H1 (cell line): ENCODE results near the gene MACROD2. TPM values are rescaled to one million over a fixed set of nuclear protein-coding genes. Genes with fewer than 3 reads are reported as not detected.

Experiments
- CTCF ChIA-PET: fragments of 300-600 bp; sonication (Branson Sonifier 250); formaldehyde crosslinking; loops from one replicate; lab custom pipeline; 2021; ENCODE audit not compliant: partially characterized antibody; lab: Charles Lee
- POLR2A ChIA-PET: fragments of 300-600 bp; sonication (Branson Sonifier 250); formaldehyde crosslinking; loops from one replicate; lab custom pipeline; 2021; ENCODE audit warnings: inconsistent platforms; ENCODE audit not compliant: partially characterized antibody; lab: Charles Lee
- DNase-seq, 2 experiments: peaks; one replicate each; pipeline versions ENCODE4 v3.0.0 to v3.0.0-alpha.2; 2010 to 2022; ENCODE audit warnings: low spot score in 2 of 2, low read depth in 1 of 2, mixed read lengths in 1 of 2
- FAIRE-seq: peaks from 2 replicates; lab custom pipeline; 2011; peaks lifted over from hg19 to GRCh38; lab: Jason Lieb, UNC
- H2AFZ ChIP-seq: 2 replicates; pipeline ENCODE4 v1.8.1; 2012; ENCODE audit warnings: low read length, inconsistent platforms
- H2AK5ac ChIP-seq: 2 replicates; pipeline ENCODE4 v1.6.1; 2013; ENCODE audit warnings: low read depth, low read length
- H2BK120ac ChIP-seq: replicated peaks from 2 replicates; pipeline ENCODE3; 2013; ENCODE audit warnings: low read depth, low read length, inconsistent platforms
- H2BK12ac ChIP-seq: 2 replicates; pipeline ENCODE4 v1.6.1; 2013; ENCODE audit warnings: low read depth, low read length
- H2BK15ac ChIP-seq: 2 replicates; pipeline ENCODE4 v1.6.1; 2013; ENCODE audit warnings: low read length
- H2BK20ac ChIP-seq: 2 replicates; pipeline ENCODE4 v1.6.1; 2013; ENCODE audit warnings: low read length
- H2BK5ac ChIP-seq: 2 replicates; pipeline ENCODE4 v1.6.1; 2013; ENCODE audit warnings: low read depth, low read length
- H3K14ac ChIP-seq: 2 replicates; pipeline ENCODE4 v1.6.1; 2013; ENCODE audit warnings: inconsistent platforms; ENCODE audit not compliant: insufficient read length
- H3K18ac ChIP-seq: 2 replicates; pipeline ENCODE4 v1.6.1; 2013; ENCODE audit warnings: low read length; ENCODE audit errors: extremely low read depth
- H3K23ac ChIP-seq: 2 replicates; pipeline ENCODE4 v1.6.1; 2013; ENCODE audit warnings: inconsistent platforms; ENCODE audit not compliant: insufficient read length
- H3K23me2 ChIP-seq: 2 replicates; pipeline ENCODE4 v1.6.1; 2013; ENCODE audit warnings: low read depth, low read length
- H3K27ac ChIP-seq: 2 replicates; pipeline ENCODE4 v1.6.1; 2011; ENCODE audit warnings: low read depth, low read length, inconsistent platforms
- H3K27me3 ChIP-seq, 4 experiments: replicated peaks in 1 of 4; 1 replicate in 1 of 4; 2 replicates in 3 of 4; pipeline versions ENCODE4 v1.6.1 to v1.8.1; 2011 to 2013; ENCODE audit warnings: low read length in 3 of 4, mild to moderate bottlenecking in 3 of 4, inconsistent platforms in 2 of 4, mixed read lengths in 2 of 4, moderate library complexity in 1 of 4; ENCODE audit not compliant: control insufficient read depth in 3 of 4, insufficient read depth in 3 of 4; ENCODE audit errors: extremely low read depth in 1 of 4
- H3K36me3 ChIP-seq, 4 experiments: 2 replicates each; pipeline versions ENCODE4 v1.6.1 to v1.8.1; 2011 to 2013; ENCODE audit warnings: mild to moderate bottlenecking in 4 of 4, low read length in 3 of 4, moderate library complexity in 2 of 4, control low read depth in 1 of 4, inconsistent platforms in 1 of 4; ENCODE audit not compliant: insufficient read depth in 4 of 4, control insufficient read depth in 2 of 4
- H3K4ac ChIP-seq: replicated peaks from 2 replicates; pipeline ENCODE3; 2013; ENCODE audit warnings: low read length, low read depth, mixed read lengths, inconsistent platforms; ENCODE audit not compliant: insufficient read length
- H3K4me1 ChIP-seq, 4 experiments: replicated peaks in 1 of 4; 1 replicate in 1 of 4; 2 replicates in 3 of 4; pipeline versions ENCODE4 v1.6.1 to v1.8.1; 2011 to 2013; ENCODE audit warnings: low read length in 3 of 4, inconsistent platforms in 2 of 4, mixed read lengths in 1 of 4; ENCODE audit not compliant: insufficient read depth in 4 of 4, control insufficient read depth in 3 of 4
- H3K4me2 ChIP-seq, 2 experiments: 2 replicates each; pipeline versions ENCODE4 v1.6.1 to v1.8.1; 2011 to 2013; ENCODE audit warnings: low read depth in 2 of 2, low read length in 2 of 2, control low read depth in 1 of 2, inconsistent platforms in 1 of 2, mild to moderate bottlenecking in 1 of 2; ENCODE audit not compliant: insufficient read depth in 1 of 2
- H3K4me3 ChIP-seq, 4 experiments: fragments of 200-600, 300-600 bp in 1 of 4; sonication (generic), shearing (Covaris generic), sonication (Bioruptor Twin) in 1 of 4; 2 replicates each; pipeline versions ENCODE4 v1.5.1 to v1.8.1; 2011 to 2016; ENCODE audit warnings: low read length in 4 of 4, low read depth in 3 of 4, control low read depth in 2 of 4, inconsistent platforms in 2 of 4, mild to moderate bottlenecking in 2 of 4, mixed read lengths in 1 of 4, moderate library complexity in 1 of 4; ENCODE audit not compliant: insufficient read depth in 2 of 4; ENCODE audit errors: extremely low read depth in 1 of 4
- H3K56ac ChIP-seq: replicated peaks from 2 replicates; pipeline ENCODE3; 2013; ENCODE audit warnings: low read depth, mild to moderate bottlenecking, mixed read lengths, low read length, inconsistent platforms; ENCODE audit not compliant: insufficient read length
- H3K79me1 ChIP-seq: 2 replicates; pipeline ENCODE4 v1.6.1; 2013; ENCODE audit warnings: low read depth, low read length, control low read depth
- H3K79me2 ChIP-seq, 2 experiments: 2 replicates each; pipeline versions ENCODE4 v1.6.1 to v1.8.1; 2012 to 2013; ENCODE audit warnings: low read length in 2 of 2, mild to moderate bottlenecking in 2 of 2, inconsistent platforms in 1 of 2; ENCODE audit not compliant: insufficient read depth in 2 of 2, control insufficient read depth in 1 of 2
- H3K9ac ChIP-seq, 4 experiments: replicated peaks in 1 of 4; 1 replicate in 1 of 4; 2 replicates in 3 of 4; pipeline versions ENCODE4 v1.6.1 to v1.8.1; 2011 to 2013; ENCODE audit warnings: low read depth in 3 of 4, low read length in 3 of 4, control low read depth in 2 of 4, mild to moderate bottlenecking in 2 of 4, moderate library complexity in 2 of 4, inconsistent platforms in 1 of 4; ENCODE audit errors: extremely low read depth in 1 of 4
- H3K9me3 ChIP-seq, 2 experiments: 2 replicates each; pipeline versions ENCODE4 v1.6.1 to v1.8.1; 2012 to 2013; ENCODE audit warnings: mild to moderate bottlenecking in 2 of 2, moderate library complexity in 2 of 2, control low read depth in 1 of 2, inconsistent platforms in 1 of 2, low read depth in 1 of 2, low read length in 1 of 2, mixed read lengths in 1 of 2; ENCODE audit not compliant: insufficient read depth in 2 of 2
- H4K20me1 ChIP-seq, 2 experiments: replicated peaks in 1 of 2; 2 replicates each; pipeline versions ENCODE3 to v1.8.1; 2011 to 2013; ENCODE audit warnings: inconsistent platforms in 2 of 2, low read length in 2 of 2, mild to moderate bottlenecking in 1 of 2; ENCODE audit not compliant: insufficient read depth in 2 of 2, control insufficient read depth in 1 of 2
- H4K5ac ChIP-seq: 2 replicates; pipeline ENCODE4 v1.6.1; 2013; ENCODE audit warnings: low read length, low read depth, mixed read lengths, inconsistent platforms; ENCODE audit not compliant: insufficient read length
- H4K8ac ChIP-seq: 2 replicates; pipeline ENCODE4 v1.8.0; 2013; ENCODE audit warnings: mild to moderate bottlenecking, moderate library complexity, low read length, inconsistent platforms; ENCODE audit not compliant: insufficient read depth; ENCODE audit errors: extremely low read depth
- H4K91ac ChIP-seq: replicated peaks from 2 replicates; pipeline ENCODE3; 2013; ENCODE audit warnings: low read length, mixed read lengths, inconsistent platforms; ENCODE audit not compliant: insufficient read length
- TCF12 ChIP-seq: IDR thresholded peaks from 2 replicates; pipeline ENCODE4 v1.6.1; 2011; ENCODE audit warnings: low read depth, mild to moderate bottlenecking, low read length
- WGBS, 2 experiments: shearing (Covaris generic) in 1 of 2; methylation state at CpG; one replicate each; pipeline versions ENCODE4 v1.1.6 to v1.1.7; 2013 to 2015; ENCODE audit warnings: low lambda C conversion rate in 2 of 2, mixed read lengths in 2 of 2, inconsistent platforms in 1 of 2, low coverage in 1 of 2, missing lambda C conversion rate in 1 of 2; ENCODE audit not compliant: insufficient replicate concordance in 2 of 2, insufficient coverage in 1 of 2, insufficient read length in 1 of 2; ENCODE audit errors: extremely low coverage in 1 of 2, missing lambda C conversion rate in 1 of 2; 5-methylcytosine and 5-hydroxymethylcytosine counted together
- polyA plus RNA-seq, 7 experiments: library from polyadenylated mRNA; depleted of rRNA in 3 of 7; stranded (reverse) in 5 of 7; unstranded in 2 of 7; fragments of >200 nt in 5 of 7; fragments of 200-250 nt in 2 of 7; gene quantifications; 1 replicate in 5 of 7; 2 replicates in 1 of 7; 4 replicates in 1 of 7; pipeline versions ENCODE4 v1.2.1 to v1.2.3, GENCODE V29; 2011 to 2013; ENCODE audit warnings: missing spikeins in 2 of 7, mixed read lengths in 2 of 7
- total RNA-seq: library from RNA; stranded (reverse); fragmentation: NEBNext Ultra II Directional; extraction: Animal tissue kit (Norgen Biotek cat#: 25700); gene quantifications from 2 replicates; pipeline ENCODE4 v1.2.1, GENCODE V29; 2021

Gene MACROD2
- total and polyA plus RNA-seq, 2 of the 8 experiments (the other 6 are each of a cell fraction or from before 2014, with no cell fraction given) = 0.70 to 3.9 TPM

- H3K79me1 ChIP-seq = no peaks in the 10 kb centered on the region
- POLR2A ChIA-PET = no interaction called here
- no peak overlapping the region for H4K8ac ChIP-seq
- H3K79me2 ChIP-seq = no peaks in the 10 kb centered on the region
- H3K4me3 ChIP-seq = no peak overlapping the region
- H4K5ac ChIP-seq = no peak overlapping the region
- H3K18ac ChIP-seq = no peak overlapping the region
- no peak overlapping the region for H2AK5ac ChIP-seq
- CTCF ChIA-PET = no interaction called here
- H3K4me1 ChIP-seq = no peaks in the 10 kb centered on the region
- no peak overlapping the region for H3K23ac ChIP-seq
- no peaks in the 10 kb centered on the region for H3K23me2 ChIP-seq
- no peak overlapping the region for H2BK5ac ChIP-seq
- H3K14ac ChIP-seq = no peak overlapping the region
- H3K27me3 ChIP-seq = no peaks in the 10 kb centered on the region
- H3K9me3 ChIP-seq = no peaks in the 10 kb centered on the region
- H3K56ac ChIP-seq = no peak overlapping the region
- 91% methylated on average over 12 of the region's 12 CpGs; no CpG with 5 or more reads in 1 of the 2 experiments for WGBS, 2 experiments
- H3K27ac ChIP-seq = no peak overlapping the region
- H2BK120ac ChIP-seq = no peak overlapping the region
- no peak overlapping the region for H2BK12ac ChIP-seq
- no peaks in the 10 kb centered on the region for H3K36me3 ChIP-seq
- TF ChIP-seq TCF12 = no peak
- H4K20me1 ChIP-seq = no peaks in the 10 kb centered on the region
- FAIRE-seq = no peak
- DNase-seq = no peak
- no peak overlapping the region for H3K4me2 ChIP-seq
- no peak overlapping the region for H2BK15ac ChIP-seq
- H2BK20ac ChIP-seq = no peak overlapping the region
- H3K4ac ChIP-seq = no peak overlapping the region
- no peak overlapping the region for H2AFZ ChIP-seq
- no peak overlapping the region for H3K9ac ChIP-seq
- no peak overlapping the region for H4K91ac ChIP-seq
Observed at GRCh38 chr20:14526891-14527290, 531.6 kb downstream of the MACROD2 start.
